SU-DHL-6 (cell line): ENCODE data around the gene ANO10.

ENCODE experiments used
- H2AFZ ChIP-seq: fragments of 200-600 bp; sonication (generic); 2 replicates; pipeline ENCODE4 v1.6.1; 2014; ENCODE audit warnings: low read depth, mild to moderate bottlenecking, moderate library complexity, mixed read lengths, antibody characterized with exemption, low read length; ENCODE audit not compliant: severe bottlenecking
- H3F3A ChIP-seq: fragments of 200-600 bp; shearing (Covaris generic); 2 replicates; pipeline ENCODE4 v1.6.0; 2016; ENCODE audit warnings: antibody characterized with exemption, mild to moderate bottlenecking; ENCODE audit not compliant: insufficient read depth
- H3K27ac ChIP-seq: fragments of 200-600 bp; sonication (generic); 2 replicates; pipeline ENCODE4 v1.5.1; 2016; ENCODE audit warnings: low read depth, mild to moderate bottlenecking, low read length, moderate library complexity, mixed read lengths
- H3K27me3 ChIP-seq: fragments of 200-600 bp; sonication (generic), shearing (Covaris generic); 2 replicates; pipeline ENCODE4 v1.6.0; 2014; ENCODE audit warnings: mild to moderate bottlenecking, low read length
- H3K36me3 ChIP-seq: fragments of 200-600 bp; sonication (generic); 2 replicates; pipeline ENCODE4 v1.6.1; 2014; ENCODE audit warnings: mild to moderate bottlenecking, low read length, mixed read lengths
- H3K4me2 ChIP-seq: fragments of 300-600, 200-600 bp; shearing (Covaris generic), sonication (generic); 2 replicates; pipeline ENCODE4 v1.6.0; 2014; ENCODE audit warnings: low read length, low read depth, mild to moderate bottlenecking; ENCODE audit not compliant: poor library complexity, severe bottlenecking
- H3K4me3 ChIP-seq: fragments of 200-600 bp; sonication (generic); 2 replicates; pipeline ENCODE4 v1.5.1; 2014; ENCODE audit warnings: antibody characterized with exemption, low read length, mild to moderate bottlenecking, mixed read lengths; ENCODE audit not compliant: insufficient read depth, poor library complexity, severe bottlenecking
- H3K79me2 ChIP-seq: fragments of 200-600 bp; sonication (generic); 2 replicates; pipeline ENCODE4 v1.6.1; 2014; ENCODE audit warnings: mild to moderate bottlenecking, low read length, moderate library complexity; ENCODE audit not compliant: insufficient read depth
- H3K9ac ChIP-seq: fragments of 200-600 bp; sonication (generic); 2 replicates; pipeline ENCODE4 v1.7.0; 2014; ENCODE audit warnings: mild to moderate bottlenecking, low read length
- H3K9me2 ChIP-seq: fragments of 200-600 bp; sonication (generic); replicated peaks from 2 replicates; pipeline ENCODE4 v1.6.1; 2014; ENCODE audit warnings: low read length; ENCODE audit not compliant: insufficient read depth
- H3K9me3 ChIP-seq: fragments of 200-600 bp; sonication (generic); 2 replicates; pipeline ENCODE4 v1.6.1; 2014; ENCODE audit warnings: low read length, mixed read lengths; ENCODE audit not compliant: insufficient read depth
- H4K20me1 ChIP-seq: fragments of 200-600 bp; sonication (generic); 2 replicates; pipeline ENCODE4 v1.6.1; 2014; ENCODE audit warnings: low read depth, mild to moderate bottlenecking, antibody characterized with exemption, low read length, moderate library complexity, mixed read lengths
- CTCF ChIP-seq: fragments of 200-600 bp; sonication (generic); IDR thresholded peaks from one replicate; pipeline ENCODE4 v1.5.1; 2017; ENCODE audit warnings: antibody characterized with exemption, mild to moderate bottlenecking, low read length, moderate library complexity; ENCODE audit not compliant: insufficient read depth, poor library complexity, severe bottlenecking
- EZH2phosphoT487 ChIP-seq: fragments of 200-600 bp; sonication (generic), shearing (Covaris generic); conservative IDR thresholded peaks from 2 replicates; pipeline ENCODE4 v1.6.1; 2018; ENCODE audit warnings: mild to moderate bottlenecking, antibody characterized with exemption, low read length, moderate library complexity, mixed read lengths

The ANO10 gene

GRCh38 chr3:43613976-43614375 is 7.8 kb downstream of the ANO10 start:
- Histone ChIP-seq H4K20me1 (no peaks in the 10 kb centered on the region), H3K36me3 (no peaks in the 10 kb centered on the region), H2AFZ (no peak overlapping the region), H3K9me3 (no peaks in the 10 kb centered on the region), H3K9me2 (no peaks in the 10 kb centered on the region), H3K27ac (no peak overlapping the region), H3K9ac (no peak overlapping the region), H3K79me2 (no peaks in the 10 kb centered on the region), H3F3A (no peaks in the 10 kb centered on the region), H3K4me2 (no peak overlapping the region), H3K27me3 (no peaks in the 10 kb centered on the region), H3K4me3 (no peak overlapping the region)
- TF ChIP-seq CTCF: no peak
- no peak for TF ChIP-seq EZH2phosphoT487

GRCh38 chr3:43612419-43612818 is 9.4 kb downstream of the ANO10 start:
- no peak overlapping the region for H3K9ac ChIP-seq
- no peaks in the 10 kb centered on the region for H3K79me2 ChIP-seq

GRCh38 chr3:43609406-43609805 is 12.4 kb downstream of the ANO10 start:
- H3K9ac ChIP-seq: no peak overlapping the region
- no peaks in the 10 kb centered on the region for H4K20me1 ChIP-seq
- TF ChIP-seq CTCF (no peak), EZH2phosphoT487 (no peak)
- no peak overlapping the region for H3K27ac ChIP-seq
- no peaks in the 10 kb centered on the region for H3K79me2 ChIP-seq
- H3K9me3 ChIP-seq: no peaks in the 10 kb centered on the region
- no peaks in the 10 kb centered on the region for H3K36me3 ChIP-seq
- H3F3A ChIP-seq: no peaks in the 10 kb centered on the region
- no peak overlapping the region for H3K4me2 ChIP-seq
- no peak overlapping the region for H3K4me3 ChIP-seq
- H2AFZ ChIP-seq: no peak overlapping the region
- H3K9me2 ChIP-seq: no peaks in the 10 kb centered on the region
- no peaks in the 10 kb centered on the region for H3K27me3 ChIP-seq

More at GRCh38 chr3:43612419-43612818, 9.4 kb downstream of the ANO10 start:
- H4K20me1 ChIP-seq: no peaks in the 10 kb centered on the region
- H3K36me3 ChIP-seq: no peaks in the 10 kb centered on the region
- no peaks in the 10 kb centered on the region for H3K9me2 ChIP-seq
- no peak overlapping the region for H3K4me3 ChIP-seq
- no peaks in the 10 kb centered on the region for H3K9me3 ChIP-seq
- H3F3A ChIP-seq: no peaks in the 10 kb centered on the region
- H3K27me3 ChIP-seq: no peaks in the 10 kb centered on the region
- TF ChIP-seq EZH2phosphoT487 (no peak), CTCF (no peak)
- H2AFZ ChIP-seq: no peak overlapping the region
- H3K4me2 ChIP-seq: no peak overlapping the region
- H3K27ac ChIP-seq: no peak overlapping the region
